Keratinocyte (primary cell): Measurements from ENCODE around the gene GPR3. TPM values are rescaled to one million over a fixed set of nuclear protein-coding genes. Genes with fewer than 3 reads are reported as not detected.

Experiments used
- DNase-seq: peaks from one replicate; pipeline ENCODE4 v3.0.0-alpha.2; 2011; ENCODE audit warnings: low read depth, missing footprints, low spot score
- FAIRE-seq: peaks from 2 replicates; lab custom pipeline; 2011; peaks lifted over from hg19 to GRCh38; lab: Jason Lieb, UNC
- H2AFZ ChIP-seq: 2 replicates; pipeline ENCODE4 v1.6.0; 2012; ENCODE audit warnings: low read length, control low read depth, inconsistent platforms; ENCODE audit not compliant: control insufficient read depth
- H3K27ac ChIP-seq: 2 replicates; pipeline ENCODE4 v1.5.1; 2011; ENCODE audit warnings: low read length; ENCODE audit not compliant: control insufficient read depth, insufficient read depth
- H3K27me3 ChIP-seq: 3 replicates; pipeline ENCODE4 v1.6.0; 2011; ENCODE audit warnings: low read length; ENCODE audit not compliant: control insufficient read depth, insufficient read depth; ENCODE audit errors: extremely low read depth
- H3K36me3 ChIP-seq, 2 experiments: 2 replicates in 1 of 2; 3 replicates in 1 of 2; pipeline ENCODE4 v1.5.1; 2011; ENCODE audit warnings: low read length in 2 of 2, mild to moderate bottlenecking in 1 of 2; ENCODE audit not compliant: control insufficient read depth in 2 of 2, insufficient read depth in 2 of 2; ENCODE audit errors: extremely low read depth in 1 of 2
- H3K4me1 ChIP-seq: 3 replicates; pipeline ENCODE4 v1.5.1; 2011; ENCODE audit warnings: low read length; ENCODE audit not compliant: control insufficient read depth, insufficient read depth; ENCODE audit errors: extremely low read depth
- H3K4me2 ChIP-seq: 3 replicates; pipeline ENCODE4 v1.6.0; 2011; ENCODE audit warnings: low read depth, low read length; ENCODE audit not compliant: control insufficient read depth, insufficient read depth; ENCODE audit errors: extremely low read depth
- H3K4me3 ChIP-seq, 3 experiments: fragments of 200-600 bp in 1 of 3; sonication (generic) in 1 of 3; 2 replicates in 2 of 3; 3 replicates in 1 of 3; pipeline ENCODE4 v1.5.1; 2011 to 2016; ENCODE audit warnings: low read length in 3 of 3, mild to moderate bottlenecking in 3 of 3, control low read depth in 2 of 3, inconsistent platforms in 1 of 3, low read depth in 1 of 3, mixed read lengths in 1 of 3, mixed run types in 1 of 3, moderate library complexity in 1 of 3; ENCODE audit not compliant: control insufficient read depth in 2 of 3, insufficient read depth in 2 of 3; ENCODE audit errors: extremely low read depth in 1 of 3
- H3K79me2 ChIP-seq: 2 replicates; pipeline ENCODE4 v1.6.0; 2012; ENCODE audit warnings: low read length; ENCODE audit not compliant: control insufficient read depth, insufficient read depth
- H3K9ac ChIP-seq: 3 replicates; pipeline ENCODE4 v1.6.0; 2011; ENCODE audit warnings: low read length; ENCODE audit not compliant: control insufficient read depth, insufficient read depth; ENCODE audit errors: extremely low read depth
- H3K9me1 ChIP-seq: 3 replicates; pipeline ENCODE4 v1.6.0; 2011; ENCODE audit warnings: low read length; ENCODE audit not compliant: control insufficient read depth, insufficient read depth; ENCODE audit errors: extremely low read depth
- H3K9me3 ChIP-seq: 2 replicates; pipeline ENCODE4 v1.5.1; 2012; ENCODE audit warnings: low read depth, low read length; ENCODE audit not compliant: control insufficient read depth
- H4K20me1 ChIP-seq: 3 replicates; pipeline ENCODE4 v1.6.0; 2011; ENCODE audit warnings: low read length; ENCODE audit not compliant: control insufficient read depth, insufficient read depth; ENCODE audit errors: extremely low read depth
- EZH2 ChIP-seq: IDR thresholded peaks from one replicate; pipeline ENCODE4 v1.6.1; 2012; ENCODE audit warnings: inconsistent platforms, mild to moderate bottlenecking, low read length, moderate library complexity
- dilution Hi-C: fragments of 300-500 bp; cut with MboI; formaldehyde crosslinking; loops from one replicate; pipeline ENCODE4 v1.7.0; 2020; ENCODE audit warnings: low sequenced_read_pairs; ENCODE audit not compliant: extremely low pct_ligation_motif_present
- polyA plus RNA-seq, 5 experiments: library from polyadenylated mRNA; depleted of rRNA in 3 of 5; stranded (reverse) in 3 of 5; stranded (forward) in 1 of 5; unstranded in 1 of 5; fragments of >200 nt; gene quantifications; 1 replicate in 1 of 5; 2 replicates in 3 of 5; 3 replicates in 1 of 5; pipeline versions ENCODE4 v1.2.1 to v1.2.3, GENCODE V29; 2011 to 2012; ENCODE audit warnings: missing spikeins in 2 of 5, low read depth in 1 of 5, low replicate concordance in 1 of 5
- TF ChIP-seq, protein P1 (sequence below), 3 experiments: IDR thresholded peaks in 1 of 3; conservative IDR thresholded peaks in 1 of 3; optimal IDR thresholded peaks in 1 of 3; 2 replicates in 2 of 3; 3 replicates in 1 of 3; pipeline versions ENCODE3 to v1.5.1; 2011; ENCODE audit warnings: low read length in 3 of 3, mild to moderate bottlenecking in 3 of 3, moderate library complexity in 2 of 3, control low read depth in 1 of 3, inconsistent platforms in 1 of 3; ENCODE audit not compliant: insufficient read depth in 2 of 3; ENCODE audit errors: extremely low read depth in 1 of 3

Gene GPR3
- polyA plus RNA-seq, 1 donor (not counting 4 experiments of a cell fraction or from before 2014, with no cell fraction given), result 1.4 TPM

- no peak for TF ChIP-seq EZH2
- TF ChIP-seq, protein P1, sequence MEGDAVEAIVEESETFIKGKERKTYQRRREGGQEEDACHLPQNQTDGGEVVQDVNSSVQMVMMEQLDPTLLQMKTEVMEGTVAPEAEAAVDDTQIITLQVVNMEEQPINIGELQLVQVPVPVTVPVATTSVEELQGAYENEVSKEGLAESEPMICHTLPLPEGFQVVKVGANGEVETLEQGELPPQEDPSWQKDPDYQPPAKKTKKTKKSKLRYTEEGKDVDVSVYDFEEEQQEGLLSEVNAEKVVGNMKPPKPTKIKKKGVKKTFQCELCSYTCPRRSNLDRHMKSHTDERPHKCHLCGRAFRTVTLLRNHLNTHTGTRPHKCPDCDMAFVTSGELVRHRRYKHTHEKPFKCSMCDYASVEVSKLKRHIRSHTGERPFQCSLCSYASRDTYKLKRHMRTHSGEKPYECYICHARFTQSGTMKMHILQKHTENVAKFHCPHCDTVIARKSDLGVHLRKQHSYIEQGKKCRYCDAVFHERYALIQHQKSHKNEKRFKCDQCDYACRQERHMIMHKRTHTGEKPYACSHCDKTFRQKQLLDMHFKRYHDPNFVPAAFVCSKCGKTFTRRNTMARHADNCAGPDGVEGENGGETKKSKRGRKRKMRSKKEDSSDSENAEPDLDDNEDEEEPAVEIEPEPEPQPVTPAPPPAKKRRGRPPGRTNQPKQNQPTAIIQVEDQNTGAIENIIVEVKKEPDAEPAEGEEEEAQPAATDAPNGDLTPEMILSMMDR (optimal IDR thresholded peaks at IDR 0.05 in 1 of 3, IDR thresholded peaks at IDR 0.05 in 1 of 3, conservative IDR thresholded peaks at IDR 0.05 in 1 of 3; ENCODE audit: extremely low read depth in 1 of 3, insufficient read depth in 2 of 3, low read length in 3 of 3), result no peak
- Histone ChIP-seq H3K27ac (no peak overlapping the region), H2AFZ (no peak overlapping the region), H3K79me2 (no peaks in the 10 kb centered on the region), H3K9ac (no peak overlapping the region), H3K4me3 (no peak overlapping the region), H3K36me3 (peaks cover 0 to 5% of the 10 kb centered on the region in 2 experiments), H3K27me3 (no peaks in the 10 kb centered on the region), H3K4me1 (peaks cover 27% of the 10 kb centered on the region), H3K9me3 (no peaks in the 10 kb centered on the region), H4K20me1 (no peaks in the 10 kb centered on the region), H3K9me1 (no peaks in the 10 kb centered on the region), H3K4me2 (no peak overlapping the region)
- DNase-seq, result no peak
- no peak for FAIRE-seq
- dilution Hi-C loops, result loop anchor here (25.0 kb wide), 1 partner anchor 188 kb away; no protein-coding TSS in a partner anchor
These were observed 7.0 kb downstream of the GPR3 start for GRCh38 chr1:27399251-27400025.

DNA sequence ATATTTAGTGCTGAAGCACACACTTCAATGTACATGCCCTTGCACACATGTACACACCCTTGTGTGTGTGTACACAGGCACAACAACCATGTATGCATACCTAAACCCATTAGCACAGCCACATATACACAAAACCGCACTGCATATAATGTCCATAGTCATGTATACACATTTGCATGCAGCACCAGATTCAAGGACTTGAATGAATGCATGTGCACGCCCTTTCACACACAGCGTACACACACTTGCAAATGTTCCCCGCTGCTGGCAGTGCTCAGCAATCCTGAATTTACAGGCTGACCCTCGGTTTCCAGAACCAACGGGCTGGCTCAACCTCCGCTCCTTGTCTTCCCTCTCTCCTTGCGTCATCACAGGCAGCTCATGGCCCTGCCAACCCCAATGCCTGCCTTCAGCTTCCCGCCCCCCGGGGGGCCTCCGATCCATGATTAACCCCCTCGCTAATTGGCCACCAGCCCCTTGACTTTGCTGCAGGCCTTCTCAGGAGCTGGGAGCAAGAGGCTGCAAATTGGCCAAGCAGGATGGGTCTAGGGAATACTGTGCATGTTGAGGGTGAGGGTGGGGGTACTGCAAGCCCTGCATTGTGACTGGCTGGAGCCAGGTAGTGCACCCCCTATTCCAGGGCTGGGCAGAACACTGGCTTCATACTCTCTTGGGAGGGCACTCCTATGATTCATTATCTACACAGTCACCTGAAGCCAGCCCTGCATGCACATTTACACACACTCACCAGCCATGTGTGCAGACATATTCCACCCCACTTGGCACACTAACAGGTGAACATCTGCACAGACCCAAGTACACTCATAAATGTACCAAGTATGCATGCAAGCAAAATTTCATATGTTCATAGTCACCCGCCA is 7.9 kb downstream of the GPR3 start:
- no peak overlapping the region for H3K4me2 ChIP-seq
- no peak for DNase-seq
- dilution Hi-C loops, result loop anchor here (25.0 kb wide), 1 partner anchor 187 kb away; no protein-coding TSS in a partner anchor
- H4K20me1 ChIP-seq, result no peaks in the 10 kb centered on the region
- no peak overlapping the region for H3K4me3 ChIP-seq
- H3K36me3 ChIP-seq, result peaks cover 0 to 5% of the 10 kb centered on the region in 2 experiments
- H3K4me1 ChIP-seq, result peaks cover 33% of the 10 kb centered on the region
- H2AFZ ChIP-seq, result no peak overlapping the region
- no peak for TF ChIP-seq EZH2
- TF ChIP-seq, protein P1 (optimal IDR thresholded peaks at IDR 0.05 in 1 of 3, IDR thresholded peaks at IDR 0.05 in 1 of 3, conservative IDR thresholded peaks at IDR 0.05 in 1 of 3; ENCODE audit: extremely low read depth in 1 of 3, insufficient read depth in 2 of 3, low read length in 3 of 3), result no peak
- peak; percentile 23 for FAIRE-seq
- H3K9me1 ChIP-seq, result no peaks in the 10 kb centered on the region
- no peak overlapping the region for H3K9ac ChIP-seq
- no peaks in the 10 kb centered on the region for H3K9me3 ChIP-seq
- no peak overlapping the region for H3K27ac ChIP-seq
- H3K79me2 ChIP-seq, result no peaks in the 10 kb centered on the region
- no peaks in the 10 kb centered on the region for H3K27me3 ChIP-seq
